Muscle of back (tissue), 11 donors: ENCODE results near the gene RIMBP2. TPM values are rescaled to one million over a fixed set of nuclear protein-coding genes. Genes with fewer than 3 reads are reported as not detected.

Source experiments
- DNase-seq, 3 donors: peaks; one replicate each; pipeline versions ENCODE4 v3.0.0 to v3.0.0-alpha.2; 2013
- polyA plus RNA-seq, 10 donors: library from polyadenylated mRNA; unstranded; fragments of 120-200 nt; gene quantifications; one replicate each; pipeline ENCODE4 v1.2.1, GENCODE V29; 2013; ENCODE audit not compliant: insufficient read length in 10 of 10

Gene RIMBP2
- polyA plus RNA-seq, 10 donors = 0.62 to 2.1 (median 1.2) TPM

DNA sequence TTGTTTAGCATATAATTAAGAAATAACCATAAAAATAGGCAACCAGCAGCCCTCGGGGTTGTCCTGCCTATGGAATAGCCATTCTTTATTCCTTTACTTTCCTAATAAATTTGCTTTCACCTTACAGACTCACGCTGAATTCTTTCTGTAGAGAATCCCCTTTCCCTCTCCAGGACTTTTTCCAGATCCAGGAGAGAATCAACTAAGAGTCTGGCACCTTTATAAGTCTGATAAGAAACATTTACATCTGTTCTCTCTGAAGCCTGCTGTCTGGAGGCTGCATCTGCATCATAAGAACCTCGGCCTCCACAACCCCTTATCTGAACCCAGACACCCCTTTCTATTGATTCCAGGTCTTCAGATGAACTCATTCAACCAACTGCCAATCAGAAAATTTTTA is 32.3 kb downstream of the RIMBP2 start:
- DNase-seq = no peak

DNA sequence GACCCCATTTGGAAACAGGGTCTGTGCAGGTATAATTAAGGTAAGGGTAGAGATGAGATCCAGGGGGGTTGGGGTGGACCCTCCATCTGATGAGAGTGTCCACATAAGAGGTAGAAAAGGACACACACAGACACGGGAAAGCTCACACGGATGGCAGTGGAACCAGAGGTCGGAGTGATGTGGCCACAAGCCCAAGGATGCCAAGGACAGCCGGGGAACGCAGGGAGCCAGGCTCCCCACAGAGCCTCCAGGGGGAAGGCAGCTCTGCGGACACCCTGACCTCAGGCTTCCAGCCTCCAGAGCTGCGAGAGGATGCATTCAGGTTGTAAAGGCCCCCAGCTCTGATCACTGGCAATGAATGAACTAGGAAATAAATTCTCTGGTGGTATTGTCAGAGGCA is 33.0 kb downstream of the RIMBP2 start:
- DNase-seq = no peak

DNA sequence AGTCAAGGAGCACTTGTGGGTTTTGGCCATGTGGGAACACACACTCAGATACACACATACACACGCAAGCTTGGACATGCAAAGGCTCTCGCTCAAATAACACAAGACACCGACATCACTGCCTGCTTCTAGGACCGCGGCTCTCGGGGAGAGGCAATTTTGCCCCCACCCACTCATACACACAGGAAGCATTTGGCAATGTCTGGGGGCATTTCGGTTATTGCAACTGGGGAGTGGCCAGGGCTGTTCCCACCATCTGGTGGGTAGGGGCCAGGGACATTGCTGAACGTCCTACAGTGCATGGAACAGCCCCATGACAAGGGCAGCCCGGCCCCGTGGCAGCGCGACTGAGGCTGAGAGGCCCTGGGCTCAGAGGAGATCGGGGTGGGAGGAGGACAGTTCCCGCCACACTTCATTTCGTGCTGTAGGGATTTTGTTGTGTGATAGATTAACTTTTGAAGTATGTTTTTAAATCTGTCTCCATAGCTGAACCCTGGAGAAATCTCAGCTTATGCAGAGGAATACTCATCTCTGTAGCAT is 35.6 kb downstream of the RIMBP2 start:
- DNase-seq = no peak

DNA sequence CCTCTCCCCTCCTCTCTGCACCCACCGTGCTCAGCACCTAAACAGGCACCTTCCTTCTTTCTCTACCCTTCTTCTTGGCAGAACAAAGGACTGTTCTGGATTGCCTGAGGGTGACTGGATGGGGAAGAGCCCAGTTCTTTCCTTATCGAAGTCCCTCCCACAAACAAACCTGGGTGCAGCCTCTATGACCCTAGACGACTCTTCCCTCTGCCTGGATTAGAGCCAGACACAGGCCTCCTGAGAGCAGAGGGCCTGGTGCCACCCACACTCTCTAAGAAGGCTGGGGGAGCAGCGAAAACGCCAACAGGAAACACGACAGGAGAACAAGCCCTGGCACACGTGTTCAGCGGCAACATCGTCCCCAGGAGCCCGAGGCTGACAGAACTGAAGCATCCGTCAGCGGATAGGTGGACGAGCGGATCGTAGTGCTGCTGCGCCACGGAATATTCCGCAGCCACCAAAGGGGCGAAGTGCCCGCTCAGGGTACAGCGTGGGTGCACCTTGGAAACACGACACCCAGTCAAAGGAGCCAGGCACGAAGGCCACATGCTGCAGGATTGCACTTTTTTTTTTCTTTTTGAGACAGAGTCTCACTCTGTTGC is 38.0 kb downstream of the RIMBP2 start:
- DNase-seq = no peak

DNA sequence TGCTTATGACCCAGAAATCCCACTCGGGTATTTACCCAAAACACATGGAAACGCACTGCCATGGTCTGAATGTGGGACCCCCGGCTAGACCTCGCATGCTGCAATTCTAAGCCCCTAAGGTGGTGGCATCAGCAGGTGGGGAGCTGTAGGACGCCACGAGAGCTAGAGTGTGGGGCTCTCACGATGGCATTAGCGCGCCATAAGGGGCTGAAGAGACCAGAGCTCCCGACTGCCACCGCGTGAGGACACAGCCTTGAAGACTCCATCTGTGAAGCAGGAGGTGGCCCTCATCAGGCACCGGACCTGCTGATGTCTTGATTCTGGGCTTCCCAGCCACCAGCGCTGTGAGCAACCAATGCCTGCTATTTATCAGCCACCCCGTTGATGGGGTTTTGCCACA is 40.3 kb downstream of the RIMBP2 start:
- no peak for DNase-seq

DNA sequence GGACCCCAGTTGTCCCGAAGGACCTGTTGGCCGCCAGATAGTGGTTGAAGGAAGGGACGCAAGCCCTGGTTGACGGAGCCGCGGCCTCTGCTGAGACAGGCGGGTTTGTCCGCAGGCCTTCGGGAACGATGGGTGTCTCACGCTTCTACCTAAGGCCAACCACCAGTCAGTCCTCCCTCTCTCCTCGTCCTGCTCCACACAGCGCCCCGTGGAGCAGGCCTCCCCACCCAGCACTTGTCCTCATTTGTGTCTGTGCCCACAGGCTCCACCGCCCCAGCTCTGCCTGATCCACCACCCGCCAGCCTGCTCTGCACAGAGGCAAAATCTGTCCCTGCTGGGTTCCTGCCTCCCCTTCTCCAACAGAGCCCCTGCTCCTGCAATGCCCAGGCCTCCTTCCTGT is 41.0 kb downstream of the RIMBP2 start:
- DNase-seq = no peak

DNA sequence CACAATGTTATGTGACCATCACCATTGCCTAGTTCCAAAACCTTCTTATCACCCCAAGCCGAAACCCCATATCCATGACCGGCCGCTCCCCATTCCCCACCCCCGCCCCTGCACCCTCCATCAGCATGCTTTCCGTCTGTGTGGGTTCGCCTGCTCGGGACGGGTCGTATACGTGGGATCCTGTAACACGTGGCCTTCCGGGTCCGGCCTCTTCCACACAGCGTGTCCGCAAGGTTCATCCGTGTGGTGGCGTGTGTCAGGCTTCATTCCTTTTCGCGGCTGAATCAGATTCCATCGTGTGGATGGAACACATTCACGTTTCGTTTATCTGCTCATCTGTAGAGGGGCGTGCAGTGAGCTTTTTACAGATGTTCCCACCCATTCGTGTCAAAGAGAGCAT is 41.4 kb downstream of the RIMBP2 start:
- no peak for DNase-seq

DNA sequence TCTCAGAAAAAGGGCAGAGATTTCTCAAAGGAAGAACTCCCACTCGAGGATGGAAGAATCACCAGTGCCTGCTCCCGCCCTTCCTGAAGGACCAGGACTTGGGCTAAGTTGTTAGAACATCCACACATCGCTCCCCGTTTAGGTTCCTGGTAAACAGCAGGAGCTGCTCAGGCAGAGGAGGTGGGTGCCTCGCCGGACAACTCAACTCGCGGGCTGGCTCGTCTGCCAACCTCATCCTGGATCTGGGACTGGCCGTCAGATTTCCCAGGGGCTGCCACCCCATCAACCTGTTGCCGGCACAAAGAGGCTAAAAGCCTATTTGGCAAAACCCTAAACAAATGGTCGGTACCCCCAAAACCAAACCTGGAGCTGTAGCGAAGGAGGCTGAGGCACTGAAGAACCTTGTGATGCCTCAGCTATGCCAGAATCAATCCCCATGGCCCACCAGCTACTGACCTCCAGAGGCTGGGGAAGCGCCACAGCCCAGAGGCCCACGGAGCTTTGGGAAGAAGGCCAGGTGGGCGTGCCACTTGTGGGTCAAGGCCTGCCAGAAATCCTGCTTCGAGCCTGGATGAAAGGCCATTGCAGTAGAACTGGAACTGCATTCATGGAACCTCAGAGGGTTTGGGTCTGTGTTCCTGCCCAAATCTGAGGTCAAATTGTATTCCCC is 42.9 kb downstream of the RIMBP2 start:
- no peak for DNase-seq

DNA sequence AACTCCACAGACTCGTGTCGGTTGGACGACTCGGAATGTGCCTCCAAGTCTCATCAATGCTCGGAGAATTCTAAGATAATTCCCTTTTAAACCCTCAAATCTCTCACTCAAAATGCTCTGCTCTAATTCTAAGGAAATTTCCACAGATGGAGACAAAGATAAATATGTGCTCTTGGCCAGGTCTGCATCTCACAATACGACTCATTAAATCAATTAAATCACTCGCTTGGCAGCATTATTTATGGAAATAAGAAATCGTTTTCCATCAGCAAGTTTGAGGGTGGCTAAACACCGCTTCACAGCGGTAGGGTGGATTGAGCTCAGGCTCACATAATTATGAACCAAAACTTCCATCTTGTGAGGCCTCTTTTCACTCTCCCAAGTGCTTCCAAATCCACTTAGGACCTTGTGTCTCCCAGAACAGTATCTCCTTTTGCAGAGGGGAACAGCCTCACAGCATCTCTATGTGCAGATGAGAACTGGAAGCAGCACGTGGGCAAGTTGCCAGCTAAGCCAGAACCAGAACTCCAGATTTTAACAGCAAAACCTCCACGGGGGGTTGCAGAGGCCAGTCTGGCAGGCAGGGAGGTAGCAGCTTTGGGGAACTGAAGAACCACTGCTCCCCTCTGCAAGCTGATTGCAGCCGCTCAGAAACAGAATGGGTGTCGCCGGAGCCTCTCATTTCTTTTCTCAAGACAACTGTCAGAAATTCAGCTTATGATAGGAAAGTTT is 43.8 kb downstream of the RIMBP2 start:
- no peak for DNase-seq

DNA sequence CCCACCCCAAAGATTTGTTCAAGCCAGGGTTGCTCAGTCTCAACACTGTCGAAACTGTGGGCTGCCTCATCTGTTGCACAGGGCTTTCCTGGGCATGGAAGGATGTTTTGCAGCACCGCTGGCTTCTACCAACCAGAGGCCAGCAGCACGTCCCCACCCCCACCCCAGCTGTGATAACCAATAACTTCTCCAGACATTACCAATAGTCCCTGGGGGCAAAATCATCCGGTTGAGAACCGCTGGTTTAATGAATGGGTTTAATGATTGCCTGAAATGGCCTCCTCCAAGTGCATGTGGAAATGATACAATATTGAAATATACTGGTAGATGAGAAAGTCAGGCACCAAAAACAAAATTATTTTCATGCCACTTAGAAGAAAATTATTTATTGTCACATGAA is 44.5 kb downstream of the RIMBP2 start:
- DNase-seq = no peak

DNA sequence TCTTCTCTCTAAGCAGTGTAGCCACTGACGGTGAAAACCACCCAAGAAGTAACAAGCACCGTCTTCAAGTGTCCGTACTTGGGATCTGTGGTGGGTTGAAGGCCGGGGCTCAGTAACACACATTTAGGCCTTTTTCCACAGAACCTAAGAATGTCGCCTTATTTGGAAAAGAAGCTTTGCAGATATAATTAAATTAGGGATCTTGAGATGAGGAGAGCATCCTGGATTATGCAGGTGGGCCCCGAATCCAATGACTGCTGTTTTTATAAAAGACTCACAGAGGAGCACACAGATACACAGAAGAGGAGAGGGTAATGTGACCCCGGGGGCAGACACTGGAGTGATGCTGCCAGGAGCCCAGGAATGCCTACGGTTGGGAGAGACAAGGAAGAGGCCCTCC is 46.3 kb downstream of the RIMBP2 start:
- no peak for DNase-seq

DNA sequence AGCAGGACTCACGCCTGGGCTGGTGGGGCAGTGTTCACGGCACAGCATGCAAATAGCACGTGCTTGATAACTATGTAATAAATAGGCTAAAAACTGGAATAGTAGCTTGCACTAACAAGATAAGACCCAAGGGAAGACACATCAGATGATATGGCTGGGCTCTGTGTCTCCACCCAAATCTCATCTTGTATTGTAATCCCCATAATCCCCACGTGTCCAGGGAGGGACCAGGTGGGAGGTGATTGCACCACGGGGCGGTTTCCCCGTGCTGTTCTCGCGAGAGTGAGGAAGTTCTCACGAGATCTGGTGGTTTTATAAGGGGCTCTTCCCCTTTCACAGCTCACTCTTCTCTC is 46.9 kb downstream of the RIMBP2 start:
- DNase-seq = no peak

DNA sequence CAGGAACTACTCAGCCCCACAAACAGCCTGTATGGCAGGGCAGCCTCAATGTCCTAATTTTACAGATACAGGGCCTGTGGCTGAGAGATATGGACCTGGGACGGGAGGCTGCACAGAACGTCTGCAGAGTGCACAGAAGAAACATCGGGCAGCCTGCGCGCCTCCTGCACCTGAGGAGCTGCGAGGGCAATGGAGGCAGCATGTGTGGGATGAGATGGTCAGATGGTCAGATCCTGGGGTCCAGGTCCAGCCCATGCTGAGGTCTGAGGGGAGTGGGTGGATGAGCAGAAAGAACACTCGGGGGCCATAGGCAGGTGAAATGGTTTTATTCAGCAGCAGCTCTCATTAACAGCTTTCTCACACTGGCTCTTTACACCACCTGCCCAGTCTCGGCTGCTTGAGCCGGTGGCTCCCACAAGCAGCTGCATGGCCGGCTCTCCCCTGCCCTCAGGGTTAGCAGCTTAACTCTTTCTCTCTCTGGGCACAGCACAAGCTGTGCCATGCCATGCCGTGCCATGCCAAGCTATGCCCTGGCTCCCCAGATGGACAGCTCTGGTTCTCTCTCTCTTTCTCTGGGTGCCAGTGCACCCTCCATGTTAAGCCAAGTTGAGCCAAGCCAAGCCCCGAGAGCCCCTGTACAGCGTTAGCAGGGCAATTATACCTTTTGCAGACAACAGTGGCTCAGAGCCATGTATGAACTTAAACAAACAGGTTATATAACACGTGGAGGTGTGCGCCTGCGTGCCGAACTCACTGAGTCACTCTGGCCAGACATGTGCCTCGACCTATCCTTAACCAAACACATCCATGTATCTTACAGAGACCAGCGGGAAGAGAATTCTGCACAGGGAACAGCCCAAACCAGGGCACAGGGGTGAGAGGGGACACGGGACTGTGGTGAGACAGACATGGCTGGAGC is 47.6 kb downstream of the RIMBP2 start:
- no peak for DNase-seq

DNA sequence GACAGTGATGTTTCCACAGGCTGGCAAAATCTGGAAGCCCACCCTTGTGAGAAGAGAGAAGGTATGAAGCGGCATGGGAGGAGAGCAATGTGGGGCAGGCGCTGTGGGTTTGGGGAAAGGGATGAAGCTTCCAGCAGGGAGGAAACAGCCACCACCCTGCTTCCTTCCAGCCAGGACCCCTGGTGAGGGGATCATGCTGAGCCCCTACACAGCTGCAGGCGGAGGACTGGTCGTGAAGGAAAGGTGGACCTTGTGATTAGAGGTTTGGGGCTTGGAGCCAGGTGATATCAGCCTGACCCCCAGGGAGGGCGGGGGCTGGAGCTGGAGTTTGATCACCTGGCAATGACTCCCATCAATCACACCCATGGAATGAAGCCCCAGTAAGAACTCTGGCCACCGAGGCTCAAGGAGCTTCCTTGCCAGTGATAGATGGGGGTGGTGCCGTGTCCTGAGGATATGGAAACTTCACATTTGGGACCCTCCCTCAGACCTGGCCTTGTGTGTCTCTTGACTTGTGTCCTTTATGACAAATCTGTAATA is 48.6 kb downstream of the RIMBP2 start:
- DNase-seq = no peak

DNA sequence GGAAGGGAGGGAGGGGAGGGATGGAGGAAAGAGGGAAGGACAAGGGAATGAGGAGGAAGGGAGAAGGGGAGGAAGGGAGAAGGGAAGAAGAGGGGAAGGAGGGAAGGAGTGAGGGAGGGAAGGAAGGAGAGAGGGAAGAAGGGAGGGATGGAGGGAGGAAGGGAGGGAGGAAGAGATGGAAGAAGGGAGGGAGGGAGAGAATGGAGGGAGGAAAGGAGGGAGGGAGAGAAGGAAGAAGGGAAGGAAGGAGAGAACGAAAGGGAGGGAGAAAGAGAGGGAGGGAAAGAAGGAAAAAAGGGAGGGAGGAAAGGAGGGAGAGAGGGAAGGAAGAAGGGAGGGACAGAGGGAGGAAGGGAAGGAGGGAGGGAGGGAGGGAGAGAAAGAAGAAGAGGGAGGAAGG is 49.5 kb downstream of the RIMBP2 start:
- DNase-seq = no peak

DNA sequence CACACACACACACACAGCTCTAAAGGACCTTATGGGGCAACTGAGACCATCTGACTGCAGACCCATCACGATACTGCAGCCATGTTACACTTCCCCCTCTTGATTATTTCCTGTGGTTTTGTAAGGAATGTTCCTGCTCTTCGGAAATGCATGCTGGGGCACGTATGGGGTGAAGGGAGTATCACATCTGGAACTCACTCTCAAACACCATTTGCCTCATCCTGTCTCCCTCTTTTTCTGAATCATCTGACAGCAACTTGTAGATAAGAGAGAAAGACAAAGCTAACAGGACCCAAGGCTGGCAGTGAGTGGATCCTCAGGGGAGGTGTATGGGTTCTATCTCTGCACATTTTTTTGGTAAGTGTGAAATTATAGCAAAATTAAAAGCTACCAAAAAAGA is 50.3 kb downstream of the RIMBP2 start:
- no peak for DNase-seq

DNA sequence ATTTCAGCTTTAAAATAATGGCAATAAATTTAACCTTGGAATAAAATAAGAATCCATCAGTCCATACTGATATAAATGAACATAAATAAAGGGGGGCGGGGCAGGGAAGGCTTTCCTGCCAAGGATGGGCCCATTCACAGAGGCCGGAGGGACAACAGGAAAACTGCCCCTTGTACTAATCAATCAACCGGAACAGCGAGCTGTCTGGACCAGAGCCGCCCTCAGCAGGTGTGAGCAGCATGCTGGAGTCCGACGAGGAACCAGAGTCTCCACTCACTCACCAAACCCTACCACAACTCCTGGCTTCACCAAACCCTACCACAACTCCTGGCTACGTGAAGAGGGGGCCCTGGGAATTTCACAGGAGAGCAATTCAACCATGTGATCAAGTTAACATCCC is 51.3 kb downstream of the RIMBP2 start:
- DNase-seq = no peak

DNA sequence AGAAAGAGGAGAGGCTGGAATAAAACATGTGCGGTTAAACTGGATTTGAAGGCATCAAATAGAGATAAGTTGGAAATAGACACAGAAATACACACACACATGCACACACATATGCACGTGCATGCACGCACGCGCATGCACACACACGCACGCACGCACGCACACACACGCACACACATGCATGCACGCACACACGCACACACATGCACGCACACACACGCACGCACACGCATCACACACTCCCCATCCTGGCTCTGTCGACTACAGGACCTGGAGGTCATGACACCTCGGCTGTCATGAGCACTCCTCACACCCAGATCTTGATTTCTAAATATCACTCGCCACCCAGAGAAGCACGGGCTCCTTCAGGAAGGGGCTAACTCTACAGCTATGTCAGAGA is 51.8 kb downstream of the RIMBP2 start:
- no peak for DNase-seq

DNA sequence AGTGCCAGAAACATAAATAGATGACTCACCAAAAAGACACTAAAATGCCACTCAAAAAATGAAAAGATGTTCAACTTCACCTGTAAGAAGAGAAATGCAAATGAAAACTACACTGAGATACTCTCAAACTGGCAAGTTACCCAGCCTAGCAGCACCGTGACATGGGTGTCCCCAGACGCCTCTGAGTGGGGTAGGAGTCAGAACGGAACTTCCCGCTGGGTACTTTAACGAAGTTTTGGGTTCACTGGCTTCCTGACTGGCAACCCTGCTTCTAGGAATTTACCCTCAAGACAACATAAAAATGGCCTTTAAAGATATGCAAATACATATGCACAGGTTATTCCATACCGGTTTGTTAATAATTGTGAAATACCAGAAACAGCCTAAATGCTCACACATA is 52.6 kb downstream of the RIMBP2 start:
- no peak for DNase-seq

DNA sequence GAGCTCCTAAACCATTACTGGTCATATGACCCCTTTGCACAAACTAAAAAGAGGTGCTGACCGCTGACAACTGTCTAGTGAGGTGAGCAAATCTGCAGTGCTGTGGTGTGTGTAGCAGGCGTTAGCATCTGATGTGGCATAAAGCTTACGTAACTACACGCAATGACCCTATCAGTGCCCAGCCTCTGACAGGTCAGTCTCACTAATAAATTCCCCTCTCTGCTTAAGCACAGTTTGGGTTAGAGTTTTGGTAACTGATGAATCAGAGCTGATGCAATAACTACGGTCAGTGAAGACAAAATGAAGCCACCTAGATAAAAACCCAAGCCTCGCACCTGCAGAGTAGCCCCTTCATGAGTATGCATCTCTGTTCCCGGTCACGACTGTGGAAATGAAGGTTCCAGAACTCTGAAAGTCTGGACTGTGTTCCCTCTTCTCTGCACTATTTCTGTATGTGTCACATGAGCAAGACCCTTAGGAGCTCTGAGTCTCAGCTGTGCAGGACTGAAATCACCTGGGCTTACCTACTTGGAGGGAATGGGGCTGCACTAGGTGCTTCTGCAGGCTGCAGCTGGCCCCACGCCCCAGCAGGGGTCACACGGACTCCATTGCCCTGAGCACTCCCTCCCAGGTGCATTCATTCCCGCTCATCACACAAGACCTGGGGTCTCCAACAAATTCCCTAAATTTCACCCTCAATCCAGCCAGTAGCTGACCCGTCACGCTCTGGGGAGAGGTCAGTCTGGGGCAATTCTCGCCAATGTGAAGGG is 54.4 kb downstream of the RIMBP2 start:
- DNase-seq = no peak

DNA sequence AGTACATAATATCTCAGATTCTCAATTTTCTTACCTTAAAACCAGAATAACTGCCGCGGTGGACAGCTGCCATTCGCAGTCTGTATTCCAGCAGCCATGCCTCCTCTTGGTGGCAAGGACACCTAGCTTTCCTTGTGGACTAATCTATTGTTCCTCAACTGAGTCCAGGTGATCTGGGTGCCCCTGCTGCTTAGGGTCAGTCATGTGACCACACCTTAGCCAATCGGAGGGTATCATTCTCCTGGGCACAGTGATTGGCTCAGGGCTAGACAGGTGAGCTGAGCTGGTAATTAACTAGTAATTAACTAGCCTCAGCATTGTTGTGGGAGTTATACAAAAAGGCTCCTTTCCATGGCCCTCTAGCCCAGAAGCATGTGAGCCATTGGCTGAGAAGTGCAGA is 55.0 kb downstream of the RIMBP2 start:
- no peak for DNase-seq
